K562 (cell line): ENCODE measurements around the gene ANKRD24. TPM values are rescaled to one million over a fixed set of nuclear protein-coding genes. Genes with fewer than 3 reads are reported as not detected.
A peak's percentile ranks its signal among the peaks of the same experiment; 100 is the strongest.

Source experiments
- ATAC-seq: fragments of 200-7000 bp; cut with Tn5 transposase; 3 replicates; pipeline ENCODE4 v1.9.1; 2020; ENCODE audit warnings: moderate library complexity
- BruUV-seq: library from RNA; stranded (reverse); fragments of 400-500 nt; replicated peaks from 2 replicates; lab custom pipeline; 2021; lab: Mats Ljungman, UMichigan
- CTCF ChIA-PET: fragments of 300-600 bp; formaldehyde crosslinking; extraction: SDS; loops from one replicate; lab custom pipeline; 2021; ENCODE audit warnings: low intra/inter-chr PET ratio; lab: Yijun Ruan, JAX
- POLR2A ChIA-PET: fragments of 300-600, 350-650 bp; sonication (Branson Sonifier 250); formaldehyde crosslinking; extraction: SDS; loops from one replicate; lab custom pipeline; 2021; ENCODE audit warnings: antibody characterized with exemption, inconsistent platforms; lab: Yijun Ruan, JAX
- DNase-seq, 4 experiments: peaks; one replicate each; pipeline versions ENCODE4 v3.0.0 to v3.0.0-alpha.2; 2011 to 2018; ENCODE audit warnings: low spot score in 3 of 4, mixed read lengths in 3 of 4; ENCODE audit errors: extremely low read depth in 1 of 4
- FAIRE-seq: peaks from 2 replicates; lab custom pipeline; 2011; peaks lifted over from hg19 to GRCh38; lab: Jason Lieb, UNC
- H2AFZ ChIP-seq: 2 replicates; pipeline ENCODE4 v1.6.0; 2011; ENCODE audit warnings: low read depth, low read length, control low read depth, inconsistent platforms
- H3K27ac ChIP-seq: fragments of 200-600 bp; 3 replicates; pipeline ENCODE4 v1.8.0; 2011; ENCODE audit warnings: low read depth, mild to moderate bottlenecking, control low read depth, inconsistent platforms, low read length, moderate library complexity, mixed read lengths; ENCODE audit errors: extremely low read depth
- H3K27me3 ChIP-seq, 2 experiments: fragments of 300-600 bp in 1 of 2; 2 replicates in 1 of 2; 3 replicates in 1 of 2; pipeline versions ENCODE4 v1.6.0 to v1.8.0; 2011; ENCODE audit warnings: inconsistent platforms in 2 of 2, low read length in 2 of 2, mild to moderate bottlenecking in 1 of 2, mixed read lengths in 1 of 2, moderate library complexity in 1 of 2; ENCODE audit not compliant: control insufficient read depth in 2 of 2, insufficient read depth in 2 of 2
- H3K36me3 ChIP-seq: fragments of 300-600 bp; 3 replicates; pipeline ENCODE4 v1.8.0; 2011; ENCODE audit warnings: mild to moderate bottlenecking, low read length, inconsistent platforms; ENCODE audit not compliant: control insufficient read depth, insufficient read depth
- H3K4me1 ChIP-seq, 2 experiments: fragments of 200-600 bp in 1 of 2; replicated peaks in 1 of 2; 2 replicates in 1 of 2; 3 replicates in 1 of 2; pipeline versions ENCODE4 v1.5.1 to v1.8.0; 2011; ENCODE audit warnings: inconsistent platforms in 2 of 2, low read length in 2 of 2, mild to moderate bottlenecking in 1 of 2, mixed read lengths in 1 of 2, moderate library complexity in 1 of 2; ENCODE audit not compliant: control insufficient read depth in 2 of 2, insufficient read depth in 2 of 2
- H3K4me2 ChIP-seq: 2 replicates; pipeline ENCODE4 v1.6.1; 2011; ENCODE audit warnings: low read length, control low read depth, inconsistent platforms, mixed read lengths; ENCODE audit not compliant: insufficient read depth
- H3K4me3 ChIP-seq: fragments of 200-600 bp; sonication (generic), shearing (Covaris generic); 2 replicates; pipeline ENCODE4 v1.5.1; 2016; ENCODE audit warnings: control low read depth, inconsistent platforms
- H3K79me2 ChIP-seq: fragments of 200-600 bp; 3 replicates; pipeline ENCODE4 v1.8.0; 2011; ENCODE audit warnings: low read length, inconsistent platforms; ENCODE audit not compliant: control insufficient read depth, insufficient read depth
- H3K9ac ChIP-seq, 2 experiments: 2 replicates each; pipeline versions ENCODE4 v1.6.0 to v1.6.1; 2011; ENCODE audit warnings: low read depth in 2 of 2, low read length in 2 of 2, control low read depth in 1 of 2, inconsistent platforms in 1 of 2, mild to moderate bottlenecking in 1 of 2, mixed read lengths in 1 of 2; ENCODE audit not compliant: insufficient read depth in 1 of 2
- H3K9me1 ChIP-seq: one replicate; pipeline ENCODE4 v1.6.0; 2011; ENCODE audit warnings: inconsistent platforms, mild to moderate bottlenecking, low read length, moderate library complexity; ENCODE audit not compliant: control insufficient read depth, insufficient read depth
- H3K9me3 ChIP-seq: replicated peaks from 2 replicates; pipeline ENCODE4 v1.5.1; 2011; ENCODE audit warnings: low read depth, low read length, inconsistent platforms; ENCODE audit not compliant: control insufficient read depth, insufficient read depth
- H4K20me1 ChIP-seq: replicated peaks from 2 replicates; pipeline ENCODE4 v1.6.1; 2011; ENCODE audit warnings: low read length, inconsistent platforms, mixed read lengths; ENCODE audit not compliant: control insufficient read depth, insufficient read depth
- BCOR ChIP-seq: fragments of 450-650 bp; IDR thresholded peaks from 2 replicates; pipeline ENCODE4 v1.6.1; 2016
- NFXL1 ChIP-seq: fragments of 450-650 bp; formaldehyde crosslinking; IDR thresholded peaks from 2 replicates; pipeline ENCODE4 v1.4.0; 2021; ENCODE audit warnings: mild to moderate bottlenecking
- PTTG1 ChIP-seq: fragments of 450-650 bp; IDR thresholded peaks from 2 replicates; pipeline ENCODE4 v1.6.1; 2016; ENCODE audit warnings: low read depth, mild to moderate bottlenecking, missing genetic modification characterization, missing compliant biosample characterization
- RBM25 ChIP-seq: fragments of 200-400 bp; formaldehyde crosslinking; IDR thresholded peaks from 2 replicates; pipeline ENCODE4 v1.6.1; 2018; ENCODE audit warnings: low read length, low read depth, moderate library complexity; ENCODE audit not compliant: severe bottlenecking
- SMAD1 ChIP-seq: fragments of 150-350 bp; IDR thresholded peaks from 2 replicates; pipeline ENCODE4 v1.6.1; 2014; ENCODE audit warnings: low read length, low read depth; ENCODE audit not compliant: partially characterized antibody
- SMAD3 ChIP-seq: fragments of 450-650 bp; formaldehyde crosslinking; conservative IDR thresholded peaks from 2 replicates; pipeline ENCODE4 v1.4.0; 2020; ENCODE audit warnings: mild to moderate bottlenecking
- ZNF444 ChIP-seq: fragments of 250-450 bp; sonication (Bioruptor Pico); IDR thresholded peaks from 2 replicates; pipeline ENCODE4 v1.4.0; 2020; ENCODE audit warnings: mild to moderate bottlenecking, moderate library complexity
- WGBS: fragments of 100-300 bp; shearing (Covaris generic); methylation state at CpG from one replicate; pipeline ENCODE4 v1.1.6; 2016; ENCODE audit warnings: low coverage, mixed read lengths; ENCODE audit not compliant: insufficient coverage; ENCODE audit errors: missing lambda C conversion rate; 5-methylcytosine and 5-hydroxymethylcytosine counted together
- in situ Hi-C: fragments of 300-500 bp; cut with MboI; formaldehyde crosslinking; loops from 4 replicates; pipeline ENCODE4 v1.15.0; 2018; ENCODE audit warnings: inconsistent platforms, mixed read lengths
- intact Hi-C: fragments of 100-400 bp; cut with micrococcal nuclease; formaldehyde crosslinking; loops from 2 replicates; pipeline ENCODE4 v1.14.2; 2022
- polyA plus RNA-seq, 8 experiments: library from polyadenylated mRNA; depleted of rRNA in 4 of 8; stranded (reverse) in 5 of 8; unstranded in 3 of 8; fragments of >200 nt; fragmentation: Nextera tagmentation in 2 of 8; fragmentation: Illumina TruSeq in 1 of 8; extraction: Ambion mirVana in 2 of 8; extraction: Trizol in 1 of 8; gene quantifications; 2 replicates each; pipeline versions ENCODE4 v1.2.1 to v1.2.3, GENCODE V29; 2011 to 2014; ENCODE audit warnings: inconsistent platforms in 1 of 8, missing spikeins in 1 of 8
- total RNA-seq, 7 experiments: library from RNA; depleted of rRNA in 6 of 7; stranded (reverse); fragments of >200 nt in 6 of 7; fragmentation: Illumina TruSeq in 2 of 7; extraction: Trizol in 2 of 7; gene quantifications; 2 replicates each; pipeline versions ENCODE4 v1.2.1 to v1.2.3, GENCODE V29; 2011 to 2021; ENCODE audit warnings: low replicate concordance in 1 of 7

The ANKRD24 gene
- total and polyA plus RNA-seq, 9 of the 15 experiments (the other 6 are each of a cell fraction or from before 2014, with no cell fraction given) = 0.07 to 0.12 (median 0.09) TPM; not detected in 5

- Histone ChIP-seq H3K79me2 (no peaks in the 10 kb centered on the region), H3K36me3 (no peaks in the 10 kb centered on the region), H3K4me2 (no peak overlapping the region), H3K27me3 (peaks cover 11 to 28% of the 10 kb centered on the region in 2 experiments; a peak in 4 of 5 replicates), H3K9ac (peak overlapping the region in 1 of 2 experiments; percentile 71; a peak in 1 of 4 replicates), H3K4me3 (no peak overlapping the region), H2AFZ (no peak overlapping the region), H3K4me1 (peaks cover 2 to 19% of the 10 kb centered on the region in 2 experiments; a peak in 3 of 5 replicates), H3K27ac (no peak overlapping the region), H3K9me3 (no peaks in the 10 kb centered on the region), H3K9me1 (no peaks in the 10 kb centered on the region), H4K20me1 (no peaks in the 10 kb centered on the region)
- ChIA-PET CTCF (no interaction called here), POLR2A (interaction anchor here (0.6 to 1.5 kb wide), 5 partner anchors 11 to 1765 kb away, joined by 3 to 5 read pairs (median 3); partner anchors contain the start of gene EEF2)
- ATAC-seq (no peak), DNase-seq (peak in 1 of 4 experiments; percentile 4), FAIRE-seq (no peak)
- intact Hi-C loops = no loop called here
- WGBS = 20% methylated on average over 21 of the region's 21 CpGs
- no TSS peak for BruUV-seq
- in situ Hi-C loops = no loop called here
- no peak for TF ChIP-seq SMAD3 (CRISPR knock-in tag)
- no peak for TF ChIP-seq NFXL1 (CRISPR knock-in tag)
- no peak for TF ChIP-seq SMAD1
- 0 out of 2 replicates have a peak, but pooled peaks have one; percentile 47 for TF ChIP-seq BCOR
- TF ChIP-seq RBM25 = peak; percentile 40
- TF ChIP-seq PTTG1 = no peak
- no peak for TF ChIP-seq ZNF444 (CRISPR knock-in tag)
Measured at GRCh38 chr19:4154571-4155312, 27.7 kb upstream of the ANKRD24 start.
